OCI-LY3 (cell line): Measurements from ENCODE around the gene UGDH.

ENCODE experiments used
- EZH2phosphoT487 ChIP-seq: fragments of 200-600 bp; shearing (Covaris generic); IDR thresholded peaks from 2 replicates; pipeline ENCODE4 v1.6.1; 2018; ENCODE audit warnings: antibody characterized with exemption, mixed run types, low read depth
- TF ChIP-seq, protein P1 (sequence below): fragments of 200-600, 300-600 bp; sonication (generic); IDR thresholded peaks from 2 replicates; pipeline ENCODE4 v1.5.1; 2014; ENCODE audit warnings: antibody characterized with exemption, low read length, low read depth

DNA sequence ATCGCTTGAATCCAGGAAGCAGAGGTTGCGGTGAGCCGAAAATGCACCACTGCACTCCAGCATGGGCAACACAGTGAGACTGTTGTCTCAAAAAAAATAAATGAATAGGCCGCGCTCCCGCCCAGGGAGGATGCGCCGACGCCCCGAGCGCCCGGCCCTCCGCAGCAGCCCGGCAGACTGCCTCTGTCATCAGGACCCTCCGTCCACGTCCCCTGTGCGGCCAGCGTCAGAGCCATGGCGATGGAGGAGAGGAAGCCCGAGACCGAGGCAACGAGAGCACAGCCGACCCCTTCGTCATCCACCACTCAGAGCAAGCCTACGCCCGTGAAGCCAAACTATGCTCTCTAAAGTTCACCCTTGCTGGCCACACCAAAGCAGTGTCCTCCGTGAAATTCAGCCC, 47.0 kb downstream of the UGDH start:
- TF ChIP-seq, protein P1, sequence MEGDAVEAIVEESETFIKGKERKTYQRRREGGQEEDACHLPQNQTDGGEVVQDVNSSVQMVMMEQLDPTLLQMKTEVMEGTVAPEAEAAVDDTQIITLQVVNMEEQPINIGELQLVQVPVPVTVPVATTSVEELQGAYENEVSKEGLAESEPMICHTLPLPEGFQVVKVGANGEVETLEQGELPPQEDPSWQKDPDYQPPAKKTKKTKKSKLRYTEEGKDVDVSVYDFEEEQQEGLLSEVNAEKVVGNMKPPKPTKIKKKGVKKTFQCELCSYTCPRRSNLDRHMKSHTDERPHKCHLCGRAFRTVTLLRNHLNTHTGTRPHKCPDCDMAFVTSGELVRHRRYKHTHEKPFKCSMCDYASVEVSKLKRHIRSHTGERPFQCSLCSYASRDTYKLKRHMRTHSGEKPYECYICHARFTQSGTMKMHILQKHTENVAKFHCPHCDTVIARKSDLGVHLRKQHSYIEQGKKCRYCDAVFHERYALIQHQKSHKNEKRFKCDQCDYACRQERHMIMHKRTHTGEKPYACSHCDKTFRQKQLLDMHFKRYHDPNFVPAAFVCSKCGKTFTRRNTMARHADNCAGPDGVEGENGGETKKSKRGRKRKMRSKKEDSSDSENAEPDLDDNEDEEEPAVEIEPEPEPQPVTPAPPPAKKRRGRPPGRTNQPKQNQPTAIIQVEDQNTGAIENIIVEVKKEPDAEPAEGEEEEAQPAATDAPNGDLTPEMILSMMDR, result no peak
- TF ChIP-seq EZH2phosphoT487, result no peak
